Eye (tissue), 1 donor: ENCODE data around the gene PPIL4.
"Not testable (repeated sequence)": the region's sequence is repeated elsewhere in the genome, so short reads cannot be mapped to it uniquely, and the experiment has no call there.

Source experiments
- DNase-seq: peaks from one replicate; pipeline ENCODE4 v3.0.0-alpha.2; 2015

Gene PPIL4

GRCh38 chr6:149515494-149515893 lies 30.3 kb downstream of the PPIL4 start:
- no peak for DNase-seq

GRCh38 chr6:149513915-149514314 lies 31.9 kb downstream of the PPIL4 start:
- no peak for DNase-seq

GRCh38 chr6:149510793-149511512 lies 34.9 kb downstream of the PPIL4 start:
- no peak for DNase-seq

GRCh38 chr6:149508485-149508884 lies 37.4 kb downstream of the PPIL4 start:
- DNase-seq = no peak

GRCh38 chr6:149503872-149504271 lies 42.0 kb downstream of the PPIL4 start:
- no peak for DNase-seq

- DNase-seq = no peak
These were observed 42.6 kb downstream of the PPIL4 start for GRCh38 chr6:149503276-149503675.

- no peak for DNase-seq
These were observed 44.1 kb downstream of the PPIL4 start for GRCh38 chr6:149501768-149502167.

- DNase-seq = no peak
These were observed 44.6 kb downstream of the PPIL4 start for GRCh38 chr6:149501201-149501600.

GRCh38 chr6:149500096-149500495 lies 45.7 kb downstream of the PPIL4 start:
- no peak for DNase-seq

- no peak for DNase-seq
These were observed 46.8 kb downstream of the PPIL4 start for GRCh38 chr6:149499066-149499465.

GRCh38 chr6:149497365-149497764 lies 48.5 kb downstream of the PPIL4 start:
- DNase-seq = no peak

- not testable (repeated sequence) for DNase-seq
These were observed 49.2 kb downstream of the PPIL4 start for GRCh38 chr6:149496597-149496996.

GRCh38 chr6:149495349-149496016 lies 50.4 kb downstream of the PPIL4 start:
- not testable (repeated sequence) for DNase-seq

GRCh38 chr6:149494810-149495209 lies 51.0 kb downstream of the PPIL4 start:
- DNase-seq = not testable (repeated sequence)

GRCh38 chr6:149493761-149494320 lies 52.0 kb downstream of the PPIL4 start:
- DNase-seq = no peak

GRCh38 chr6:149492798-149493343 lies 53.0 kb downstream of the PPIL4 start:
- DNase-seq = no peak

- no peak for DNase-seq
These were observed 55.9 kb downstream of the PPIL4 start for GRCh38 chr6:149489967-149490366.

- no peak for DNase-seq
These were observed 57.0 kb downstream of the PPIL4 start for GRCh38 chr6:149488815-149489214.

GRCh38 chr6:149487316-149487715 lies 58.5 kb downstream of the PPIL4 start:
- DNase-seq = no peak

- DNase-seq = no peak
These were observed 60.8 kb downstream of the PPIL4 start, which contains the start of gene ZC3H12D for GRCh38 chr6:149484733-149485700. ZC3H12D (minus strand) TSS chr6:149485014; CDS start chr6:149474543, 10,471 bp downstream.

GRCh38 chr6:149483849-149484655 lies 61.8 kb downstream of the PPIL4 start:
- no peak for DNase-seq

- no peak for DNase-seq
These were observed 62.5 kb downstream of the PPIL4 start for GRCh38 chr6:149483334-149483725.
